ENCODE data around the gene PRKAR2B.

Gene PRKAR2B

GRCh38 chr7:107158028-107158427 lies 113.5 kb downstream of the PRKAR2B start:
- ATAC-seq (no peak), DNase-seq (no peak)

- no peak for ATAC-seq
- no peak for DNase-seq
Measured at GRCh38 chr7:107160389-107160788, 115.9 kb downstream of the PRKAR2B start.

- ATAC-seq, result no peak
Measured at GRCh38 chr7:107161415-107161814, 116.9 kb downstream of the PRKAR2B start.

GRCh38 chr7:107162475-107162874 lies 118.0 kb downstream of the PRKAR2B start:
- DNase-seq (no peak), ATAC-seq (no peak)

More at GRCh38 chr7:107161415-107161814, 116.9 kb downstream of the PRKAR2B start:
- DNase-seq, result no peak

GRCh38 chr7:107164092-107164491 lies 119.6 kb downstream of the PRKAR2B start:
- DNase-seq, result no peak
- ATAC-seq, result no peak

GRCh38 chr7:107165341-107165740 lies 120.8 kb downstream of the PRKAR2B start:
- ATAC-seq (no peak), DNase-seq (no peak)

GRCh38 chr7:107166736-107167426 lies 122.4 kb downstream of the PRKAR2B start:
- ATAC-seq, result no peak
- no peak for DNase-seq

- ATAC-seq (peak; percentile 0), DNase-seq (no peak)
Measured at GRCh38 chr7:107167483-107168232, 123.2 kb downstream of the PRKAR2B start.

GRCh38 chr7:107168233-107169119 lies 124.0 kb downstream of the PRKAR2B start, which contains the start of gene HBP1:
TSS of gene HBP1 (plus strand) at chr7:107169003. CDS start at chr7:107179894, 10,891 bp downstream.
- DNase-seq, result peak; percentile 97

GRCh38 chr7:107169120-107170050 lies 124.9 kb downstream of the PRKAR2B start:
- peak; percentile 41 for ATAC-seq
- DNase-seq, result peak; percentile 93

More at GRCh38 chr7:107168233-107169119, 124.0 kb downstream of the PRKAR2B start, which contains the start of gene HBP1:
- peak; percentile 89 for ATAC-seq

GRCh38 chr7:107170051-107170915 lies 125.8 kb downstream of the PRKAR2B start:
- ATAC-seq, result no peak

GRCh38 chr7:107171496-107171895 lies 127.0 kb downstream of the PRKAR2B start:
- ATAC-seq, result no peak
- no peak for DNase-seq

More at GRCh38 chr7:107170051-107170915, 125.8 kb downstream of the PRKAR2B start:
- DNase-seq, result no peak

GRCh38 chr7:107172276-107173032 lies 127.9 kb downstream of the PRKAR2B start:
- no peak for DNase-seq
- no peak for ATAC-seq

GRCh38 chr7:107173191-107173590 lies 128.7 kb downstream of the PRKAR2B start:
- DNase-seq, result no peak
- no peak for ATAC-seq

- DNase-seq (no peak), ATAC-seq (peak; percentile 26)
Measured at GRCh38 chr7:107173691-107174406, 129.3 kb downstream of the PRKAR2B start.

- ATAC-seq, result peak; percentile 65
Measured at GRCh38 chr7:107179326-107180164, 135.0 kb downstream of the PRKAR2B start.

GRCh38 chr7:107180378-107180777 lies 135.9 kb downstream of the PRKAR2B start:
- ATAC-seq (peak; percentile 86), DNase-seq (peak; percentile 84)

More at GRCh38 chr7:107179326-107180164, 135.0 kb downstream of the PRKAR2B start:
- peak; percentile 41 for DNase-seq

GRCh38 chr7:107181172-107181571 lies 136.7 kb downstream of the PRKAR2B start:
- ATAC-seq (no peak), DNase-seq (no peak)

Data from stimulated activated naive CD8-positive, alpha-beta T cell treated with anti-CD3 and anti-CD28 coated beads, Interleukin-15, Interleukin-2, amounts not matched to agents 100 U/mL and 50 U/mL, for 24 hours (primary cell).